Measurements from ENCODE around the gene DPM2.

The DPM2 gene

DNA sequence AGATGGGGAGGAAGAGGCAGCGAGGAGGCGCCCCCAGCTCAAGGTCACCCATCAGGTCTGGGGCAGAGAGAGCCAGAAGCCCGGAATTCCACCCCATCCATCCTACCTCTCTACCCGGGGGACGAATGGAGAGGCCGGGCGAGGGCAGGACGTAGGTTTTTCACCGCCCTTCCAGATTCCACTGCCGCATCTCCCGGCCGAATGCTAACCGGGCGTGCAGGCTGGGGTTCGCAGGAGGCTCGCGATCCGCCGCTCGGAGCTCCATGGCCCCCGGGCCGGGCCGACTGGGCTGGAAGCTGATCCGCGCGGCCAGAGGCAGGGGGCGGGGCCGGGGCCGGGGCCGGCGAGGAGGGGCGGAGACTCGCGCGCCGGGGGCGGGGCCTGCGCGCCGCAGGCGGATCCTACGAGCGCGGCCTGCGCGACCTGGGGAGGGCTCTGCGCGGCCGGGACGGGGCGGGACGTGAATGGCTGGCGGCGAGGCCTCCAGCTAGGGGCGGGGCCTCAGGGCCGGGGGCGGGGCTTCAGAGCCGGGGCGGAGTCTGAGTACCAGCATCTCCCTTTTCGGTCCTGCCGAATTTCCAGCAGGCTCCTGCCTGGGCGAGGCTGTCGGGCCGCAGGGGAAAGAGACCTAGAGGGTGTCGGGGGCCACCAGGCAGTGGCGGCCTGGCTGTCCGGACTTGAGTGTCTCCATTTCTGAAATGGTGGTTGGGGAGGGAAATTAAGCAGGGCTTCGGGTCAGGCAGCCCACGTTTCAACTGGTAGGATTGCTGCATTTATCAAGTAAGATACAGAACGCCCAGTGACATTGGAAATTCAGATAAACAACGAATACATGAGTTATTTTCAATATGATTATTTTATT, 20.7 kb downstream of the DPM2 start, which contains the start of gene ST6GALNAC4:
Gene ST6GALNAC4, minus strand, starts transcription at position 322 of the 862 bp plus-strand sequence. CDS start 622 bp downstream, outside the sequence.
- FAIRE-seq, result no peak

GRCh38 chr9:127915801-127916719, 21.6 kb downstream of the DPM2 start:
- FAIRE-seq, result no peak

- FAIRE-seq, result no peak
These were observed 22.3 kb downstream of the DPM2 start for GRCh38 chr9:127915325-127915752.

DNA sequence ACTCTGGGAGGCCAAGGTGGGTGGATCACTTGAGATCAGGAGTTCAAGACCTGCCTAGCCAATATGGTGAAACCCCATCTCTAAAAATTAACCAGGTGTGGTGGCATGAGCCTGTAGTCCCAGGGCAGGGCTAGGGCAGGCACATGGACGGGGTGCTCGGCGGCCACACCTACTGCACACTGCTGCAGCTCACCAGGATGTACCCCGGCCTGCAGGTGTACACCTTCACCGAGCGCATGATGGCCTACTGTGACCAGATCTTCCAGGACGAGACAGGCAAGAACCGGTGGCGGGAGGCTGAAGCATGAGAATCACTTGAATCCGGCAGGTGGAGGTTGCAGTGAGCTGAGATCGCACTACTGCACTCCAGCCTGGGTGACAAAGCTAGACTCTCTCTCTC, 24.0 kb downstream of the DPM2 start:
- no peak for FAIRE-seq

- FAIRE-seq, result no peak
These were observed 24.8 kb downstream of the DPM2 start for GRCh38 chr9:127912882-127913281.

- FAIRE-seq, result no peak
These were observed 25.4 kb downstream of the DPM2 start for GRCh38 chr9:127912296-127912695.

DNA sequence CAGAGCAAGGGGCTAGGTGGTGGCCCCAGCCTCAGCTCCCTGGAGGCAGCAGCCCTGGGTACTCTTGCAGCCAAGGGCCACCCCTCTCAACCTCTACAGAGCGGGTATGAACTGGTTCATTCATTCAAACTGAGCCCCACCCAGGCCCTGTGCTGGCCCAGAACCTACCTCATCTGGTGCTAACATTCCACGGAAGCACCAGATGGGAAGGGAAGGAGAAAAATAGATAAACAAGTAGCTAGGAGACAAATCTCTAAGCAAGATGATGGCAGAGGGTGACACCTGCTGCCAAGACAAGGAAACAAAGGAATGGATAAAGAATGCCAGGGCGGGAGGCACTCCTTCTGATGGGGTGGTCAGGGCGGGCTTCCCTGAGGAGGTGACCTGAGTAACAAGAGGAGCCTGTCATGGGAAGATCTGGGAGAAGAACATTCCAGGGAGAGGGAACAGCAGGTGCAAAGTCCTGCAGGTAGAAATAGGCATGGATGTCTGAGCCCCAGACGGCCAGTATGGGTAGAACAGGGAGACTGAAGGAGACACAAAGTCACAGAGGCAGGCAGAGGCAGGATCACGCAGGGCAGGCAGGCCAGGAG, 26.9 kb downstream of the DPM2 start:
- FAIRE-seq, result no peak

DNA sequence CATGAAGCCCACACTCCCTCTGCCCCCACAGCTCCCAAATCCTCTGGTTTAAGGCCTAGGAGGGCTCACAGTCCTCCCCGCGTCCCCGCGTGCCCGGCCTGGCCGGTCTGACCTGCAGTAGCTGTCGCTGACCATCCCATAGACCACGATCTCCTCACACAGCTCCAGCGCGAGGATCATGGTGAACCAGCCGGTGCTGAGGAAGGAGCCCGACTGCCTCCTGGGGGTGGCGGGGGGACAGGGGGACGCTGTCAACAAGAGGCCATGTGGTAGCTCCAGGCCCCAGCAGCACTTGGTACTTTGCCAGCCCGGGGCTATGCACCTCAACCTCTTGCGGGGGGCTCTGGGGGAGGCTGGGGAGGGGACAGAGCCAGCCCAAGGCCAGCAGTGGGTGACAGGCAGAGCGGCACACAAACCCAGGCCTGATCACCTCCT, 27.8 kb downstream of the DPM2 start:
- no peak for FAIRE-seq

DNA sequence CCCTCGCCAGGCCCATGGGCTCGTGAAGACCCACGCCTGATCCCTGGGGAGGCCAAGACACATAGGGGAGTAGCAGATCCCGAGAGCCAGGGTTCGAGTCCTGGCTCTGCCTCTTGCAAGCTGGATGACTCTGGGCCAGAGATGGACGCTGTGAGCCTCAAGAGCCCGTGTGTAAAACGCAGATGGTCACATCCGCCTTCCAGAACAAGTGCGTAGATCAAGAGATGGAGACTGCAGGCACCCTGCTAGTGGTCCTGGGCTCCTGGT, 29.1 kb downstream of the DPM2 start:
- FAIRE-seq, result no peak

- no peak for FAIRE-seq
These were observed 29.6 kb downstream of the DPM2 start for GRCh38 chr9:127907867-127908659.

DNA sequence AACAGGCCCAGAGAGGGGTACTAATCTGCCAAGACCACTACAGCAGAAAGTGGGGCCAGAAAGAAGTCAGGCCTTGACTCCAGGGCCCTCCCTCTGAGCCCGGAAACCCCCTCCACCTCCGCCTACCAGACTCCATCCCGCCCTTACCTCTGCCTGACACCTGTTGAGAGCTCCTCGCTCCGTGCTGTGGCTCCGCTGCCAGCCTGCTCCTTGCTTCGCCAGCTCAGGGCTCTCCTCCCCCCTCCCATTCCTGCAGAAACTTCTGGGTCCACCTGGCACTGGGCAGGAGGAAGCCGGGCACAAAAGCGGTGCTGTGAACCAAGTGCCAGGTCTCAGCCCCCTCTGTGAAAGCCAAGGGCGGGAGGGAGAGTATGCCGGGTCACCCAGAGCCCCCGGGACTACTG, 31.9 kb downstream of the DPM2 start:
- FAIRE-seq, result no peak

GRCh38 chr9:127905004-127905728, 32.5 kb downstream of the DPM2 start:
- FAIRE-seq, result no peak

DNA sequence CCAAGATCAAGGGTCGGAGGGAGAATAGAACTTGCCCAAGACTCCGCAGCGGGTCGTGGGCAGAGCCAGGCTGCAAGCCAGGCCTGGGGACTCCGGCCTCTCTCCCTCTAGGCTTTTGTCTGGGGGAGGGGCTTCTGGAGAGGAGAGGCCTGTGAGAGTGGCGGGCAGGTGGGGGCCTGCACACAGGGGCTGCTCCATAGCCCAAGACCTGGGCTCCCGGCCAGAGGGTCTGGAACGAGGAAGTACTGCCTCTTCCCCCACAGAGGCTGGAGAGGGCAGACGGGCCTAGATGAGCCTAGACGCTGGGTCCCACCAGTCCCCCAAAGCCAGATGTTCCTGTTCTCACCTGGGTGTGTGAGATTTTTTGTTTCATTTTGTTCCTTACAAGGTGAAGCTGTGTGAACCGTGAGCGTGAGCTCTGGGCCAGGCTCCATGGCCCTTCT, 33.1 kb downstream of the DPM2 start:
- no peak for FAIRE-seq

DNA sequence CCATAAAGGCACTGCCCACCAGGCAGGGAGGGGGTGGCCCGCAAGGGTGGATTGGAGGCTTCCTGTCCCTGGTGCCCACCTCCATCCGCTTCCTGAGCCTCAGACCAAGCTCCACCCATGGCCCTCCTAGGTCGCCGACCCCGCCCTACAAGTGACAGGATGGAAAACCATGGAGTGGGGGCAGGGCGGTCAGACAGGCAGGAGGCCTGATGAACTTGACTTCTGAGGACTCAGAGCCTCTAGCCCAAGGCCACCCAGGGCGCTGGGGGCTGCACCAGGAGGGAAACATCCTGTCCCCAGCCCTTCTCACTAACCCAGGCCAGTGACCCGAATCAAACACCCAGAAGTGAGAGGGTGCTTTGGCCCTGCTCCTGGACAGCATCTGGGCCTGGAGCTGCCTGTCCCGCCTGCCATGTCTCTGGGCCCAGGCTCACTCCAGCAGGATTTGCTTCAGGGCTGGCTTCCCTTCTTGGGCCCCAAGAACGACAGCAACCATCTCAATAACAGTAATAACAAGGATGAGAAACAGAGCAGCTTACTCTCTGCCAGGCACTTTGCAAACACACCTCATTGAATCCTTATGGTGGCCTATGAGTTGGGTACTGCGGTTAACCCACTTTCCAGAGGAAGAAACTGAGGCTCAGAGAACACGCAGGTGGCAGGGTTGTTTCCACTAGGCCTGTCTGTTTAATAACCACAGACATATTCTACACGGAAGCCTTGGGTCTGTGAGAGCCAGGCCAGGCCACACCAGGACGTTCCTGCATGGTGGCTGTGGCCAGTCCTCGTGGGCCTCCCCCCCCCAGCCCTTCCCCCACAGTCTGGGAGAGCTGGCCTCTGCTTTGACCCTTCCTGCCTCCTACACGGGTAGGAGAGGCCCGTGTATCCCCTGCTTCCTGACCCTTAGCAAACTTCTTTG, 33.8 kb downstream of the DPM2 start:
- FAIRE-seq, result no peak

DNA sequence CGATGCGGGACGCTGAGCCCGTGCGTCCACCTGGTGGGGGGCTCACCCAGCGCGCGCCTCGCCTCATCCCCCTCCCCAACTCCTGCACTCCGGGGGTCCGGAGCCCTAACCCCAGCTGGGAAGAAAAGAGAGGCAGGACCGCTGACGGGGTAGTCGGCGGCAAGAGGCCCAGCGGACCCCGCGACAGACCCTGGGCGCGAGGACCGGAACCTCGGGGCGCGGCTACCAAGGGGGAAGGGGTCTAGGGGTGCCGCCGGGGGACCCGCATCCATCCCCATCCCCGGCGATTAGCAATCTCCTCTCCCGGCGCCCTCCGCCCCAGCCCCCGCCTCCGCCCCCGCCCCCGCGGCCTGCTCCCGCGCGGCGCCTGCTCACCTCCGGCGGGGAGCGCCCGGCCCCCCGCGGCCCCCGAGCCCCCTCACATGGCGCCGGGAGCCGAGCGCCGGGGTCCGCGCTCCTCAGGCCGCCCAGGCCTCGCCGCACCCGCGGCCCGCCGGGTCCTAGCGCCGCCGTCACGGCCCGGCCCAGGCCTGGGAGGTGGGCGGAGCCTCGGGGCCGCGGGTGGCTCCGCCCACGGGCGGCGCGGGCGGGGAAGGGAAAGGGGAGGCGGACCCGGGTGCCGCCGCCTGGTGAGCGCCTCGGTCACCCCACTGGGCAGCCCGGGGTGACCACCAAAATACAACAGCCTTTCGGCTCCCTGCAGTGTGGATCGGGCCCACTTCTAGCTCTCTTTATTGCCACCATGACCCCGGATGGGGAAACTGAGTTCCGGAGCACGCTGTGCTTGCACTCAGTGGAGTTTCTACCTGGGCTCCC, 38.3 kb downstream of the DPM2 start, which contains the start of gene ST6GALNAC6:
Gene ST6GALNAC6, minus strand, starts transcription at position 476 of the 816 bp plus-strand sequence. CDS start 1,622 bp downstream, outside the sequence.
- FAIRE-seq, result no peak

- no peak for FAIRE-seq
These were observed 39.1 kb downstream of the DPM2 start for GRCh38 chr9:127898433-127899127.

- FAIRE-seq, result no peak
These were observed 40.4 kb downstream of the DPM2 start for GRCh38 chr9:127897193-127897692.

DNA sequence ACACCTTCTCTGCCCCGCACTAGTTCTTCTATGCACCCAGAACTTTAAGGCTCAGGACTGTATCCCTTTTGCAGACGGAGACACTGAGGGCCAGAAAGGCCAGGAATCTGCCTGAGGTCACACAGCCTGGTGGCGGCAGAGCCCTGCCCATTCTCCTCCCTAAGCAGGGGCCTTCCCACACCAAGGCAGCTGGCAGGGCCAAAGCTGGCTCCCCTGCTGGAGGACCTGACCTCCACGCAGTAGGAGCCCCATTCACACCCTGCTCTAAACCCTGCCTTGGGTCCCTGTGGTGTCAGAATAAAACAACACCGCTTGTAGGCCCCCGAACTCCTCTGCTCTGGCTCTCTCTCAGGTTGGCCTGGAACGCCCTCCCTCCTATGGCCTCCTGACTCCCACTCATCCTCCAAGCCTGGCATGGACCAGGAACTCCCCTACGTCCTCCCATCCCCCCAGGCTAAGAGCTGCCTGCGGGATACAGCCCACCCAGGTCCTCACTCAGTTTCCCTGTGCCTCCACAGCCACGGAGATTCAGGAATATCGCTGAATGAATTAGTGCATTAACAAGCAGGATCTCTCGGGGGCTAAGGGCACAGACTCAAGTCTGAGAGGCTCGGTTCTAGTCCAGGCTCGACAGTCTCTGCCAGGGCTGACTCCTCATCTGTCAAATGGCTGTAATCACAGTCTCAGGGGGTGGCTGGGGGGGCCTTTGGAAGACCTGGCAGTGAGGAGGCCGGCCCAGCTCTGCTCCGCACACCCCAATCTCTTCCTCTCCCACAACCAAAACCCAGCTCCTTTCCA, 41.1 kb downstream of the DPM2 start:
- FAIRE-seq, result no peak

All from A204.1 (cell line).